Measurements from ENCODE around the gene PXMP2.

The PXMP2 gene

GRCh38 chr12:132724506-132725241 lies 37.3 kb downstream of the PXMP2 start:
- Histone ChIP-seq H3K27me3 (ENCODE audit: insufficient read depth, low read length) (no peaks in the 10 kb centered on the region), H3K4me3 (ENCODE audit: low read depth, low read length) (no peak overlapping the region), H3K36me3 (ENCODE audit: insufficient read depth, low read length) (peaks cover 60% of the 10 kb centered on the region)

GRCh38 chr12:132726386-132726785 lies 39.0 kb downstream of the PXMP2 start:
- Histone ChIP-seq H3K79me2 (ENCODE audit: control insufficient read depth, insufficient read depth, low read length, unreplicated experiment) (peaks cover 22% of the 10 kb centered on the region), H3K27me3 (ENCODE audit: insufficient read depth, low read length) (no peaks in the 10 kb centered on the region), H3K36me3 (ENCODE audit: insufficient read depth, low read length) (peaks cover 51% of the 10 kb centered on the region), H3K4me1 (ENCODE audit: control insufficient read depth, insufficient read depth, low read length, unreplicated experiment) (no peaks in the 10 kb centered on the region), H3K4me3 (ENCODE audit: low read depth, low read length) (no peak overlapping the region), H3K27ac (ENCODE audit: low read depth, low read length) (no peak overlapping the region), H2AFZ (ENCODE audit: low read length, unreplicated experiment) (no peak overlapping the region)

More at GRCh38 chr12:132724506-132725241, 37.3 kb downstream of the PXMP2 start:
- Histone ChIP-seq H3K79me2 (ENCODE audit: control insufficient read depth, insufficient read depth, low read length, unreplicated experiment) (peaks cover 18% of the 10 kb centered on the region), H3K4me1 (ENCODE audit: control insufficient read depth, insufficient read depth, low read length, unreplicated experiment) (no peaks in the 10 kb centered on the region), H3K27ac (ENCODE audit: low read depth, low read length) (no peak overlapping the region), H2AFZ (ENCODE audit: low read length, unreplicated experiment) (no peak overlapping the region)

- Histone ChIP-seq H3K79me2 (ENCODE audit: control insufficient read depth, insufficient read depth, low read length, unreplicated experiment) (peaks cover 22% of the 10 kb centered on the region), H3K27me3 (ENCODE audit: insufficient read depth, low read length) (no peaks in the 10 kb centered on the region), H3K4me3 (ENCODE audit: low read depth, low read length) (no peak overlapping the region), H3K27ac (ENCODE audit: low read depth, low read length) (no peak overlapping the region), H3K4me1 (ENCODE audit: control insufficient read depth, insufficient read depth, low read length, unreplicated experiment) (no peaks in the 10 kb centered on the region), H2AFZ (ENCODE audit: low read length, unreplicated experiment) (no peak overlapping the region), H3K36me3 (ENCODE audit: insufficient read depth, low read length) (peaks cover 51% of the 10 kb centered on the region)
Measured at GRCh38 chr12:132727091-132727794, 39.9 kb downstream of the PXMP2 start.

DNA sequence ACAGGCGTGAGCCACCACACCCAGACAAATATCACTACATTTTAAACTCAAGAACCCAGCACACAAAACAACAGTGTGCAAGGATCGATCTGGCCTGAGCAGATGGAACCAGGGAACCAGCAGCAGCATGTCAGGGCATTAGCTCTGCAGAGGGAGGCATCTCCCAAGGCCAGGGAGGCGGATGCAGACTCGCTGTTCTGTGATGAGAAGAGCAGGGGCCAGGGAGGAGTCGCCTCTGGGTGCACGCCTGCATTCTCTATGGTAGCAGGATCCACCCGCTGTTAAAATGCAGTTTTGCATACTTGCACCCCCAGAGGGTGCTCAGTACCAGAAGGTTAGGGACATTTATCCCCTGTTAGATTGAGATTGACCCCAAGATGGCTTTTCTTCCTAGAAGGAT lies 41.1 kb downstream of the PXMP2 start:
- Histone ChIP-seq H3K79me2 (ENCODE audit: control insufficient read depth, insufficient read depth, low read length, unreplicated experiment) (peaks cover 22% of the 10 kb centered on the region), H3K36me3 (ENCODE audit: insufficient read depth, low read length) (peaks cover 48% of the 10 kb centered on the region), H3K4me3 (ENCODE audit: low read depth, low read length) (no peak overlapping the region)

GRCh38 chr12:132729541-132730320 lies 42.3 kb downstream of the PXMP2 start:
- Histone ChIP-seq H3K27me3 (ENCODE audit: insufficient read depth, low read length) (no peaks in the 10 kb centered on the region), H2AFZ (ENCODE audit: low read length, unreplicated experiment) (no peak overlapping the region), H3K79me2 (ENCODE audit: control insufficient read depth, insufficient read depth, low read length, unreplicated experiment) (peaks cover 22% of the 10 kb centered on the region), H3K4me1 (ENCODE audit: control insufficient read depth, insufficient read depth, low read length, unreplicated experiment) (no peaks in the 10 kb centered on the region), H3K4me3 (ENCODE audit: low read depth, low read length) (no peak overlapping the region), H3K36me3 (ENCODE audit: insufficient read depth, low read length) (peaks cover 51% of the 10 kb centered on the region), H3K27ac (ENCODE audit: low read depth, low read length) (no peak overlapping the region)

More for the DNA sequence above, 41.1 kb downstream of the PXMP2 start:
- Histone ChIP-seq H3K4me1 (ENCODE audit: control insufficient read depth, insufficient read depth, low read length, unreplicated experiment) (no peaks in the 10 kb centered on the region), H2AFZ (ENCODE audit: low read length, unreplicated experiment) (no peak overlapping the region), H3K27ac (ENCODE audit: low read depth, low read length) (no peak overlapping the region), H3K27me3 (ENCODE audit: insufficient read depth, low read length) (no peaks in the 10 kb centered on the region)

DNA sequence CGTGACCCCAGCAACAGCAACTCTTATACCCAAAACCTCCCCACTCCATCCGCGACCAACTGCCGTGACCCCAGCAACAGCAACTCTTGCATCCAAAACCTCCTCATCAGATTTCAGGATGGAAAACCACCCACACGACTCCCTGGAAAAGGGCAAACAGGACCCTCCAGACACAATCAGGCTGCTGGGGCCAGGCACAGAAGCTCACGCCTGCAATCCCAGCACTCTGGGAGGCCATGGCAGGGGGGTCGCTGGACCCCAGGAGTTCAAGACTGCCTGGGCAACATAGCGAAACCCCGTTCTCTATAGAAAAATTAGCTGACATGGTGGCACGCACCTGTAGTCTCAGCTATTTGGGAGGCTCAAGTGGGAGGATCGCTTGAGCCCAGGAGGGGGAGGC lies 43.0 kb downstream of the PXMP2 start:
- Histone ChIP-seq H3K79me2 (ENCODE audit: control insufficient read depth, insufficient read depth, low read length, unreplicated experiment) (peaks cover 21% of the 10 kb centered on the region), H3K4me3 (ENCODE audit: low read depth, low read length) (no peak overlapping the region), H3K27ac (ENCODE audit: low read depth, low read length) (no peak overlapping the region), H3K36me3 (ENCODE audit: insufficient read depth, low read length) (peaks cover 51% of the 10 kb centered on the region), H3K27me3 (ENCODE audit: insufficient read depth, low read length) (no peaks in the 10 kb centered on the region), H2AFZ (ENCODE audit: low read length, unreplicated experiment) (no peak overlapping the region), H3K4me1 (ENCODE audit: control insufficient read depth, insufficient read depth, low read length, unreplicated experiment) (no peaks in the 10 kb centered on the region)

- no peak overlapping the region for H3K4me3 ChIP-seq (ENCODE audit: low read depth, low read length)
- H3K27me3 ChIP-seq (ENCODE audit: insufficient read depth, low read length): no peaks in the 10 kb centered on the region
- no peaks in the 10 kb centered on the region for H3K4me1 ChIP-seq (ENCODE audit: control insufficient read depth, insufficient read depth, low read length, unreplicated experiment)
- peaks cover 19% of the 10 kb centered on the region for H3K79me2 ChIP-seq (ENCODE audit: control insufficient read depth, insufficient read depth, low read length, unreplicated experiment)
- no peak overlapping the region for H3K27ac ChIP-seq (ENCODE audit: low read depth, low read length)
- no peak overlapping the region for H2AFZ ChIP-seq (ENCODE audit: low read length, unreplicated experiment)
- peaks cover 50% of the 10 kb centered on the region for H3K36me3 ChIP-seq (ENCODE audit: insufficient read depth, low read length)
Measured at GRCh38 chr12:132731574-132731973, 44.2 kb downstream of the PXMP2 start.

GRCh38 chr12:132734206-132734605 lies 46.8 kb downstream of the PXMP2 start:
- Histone ChIP-seq H3K27me3 (ENCODE audit: insufficient read depth, low read length) (no peaks in the 10 kb centered on the region), H3K36me3 (ENCODE audit: insufficient read depth, low read length) (peaks cover 47% of the 10 kb centered on the region), H3K4me1 (ENCODE audit: control insufficient read depth, insufficient read depth, low read length, unreplicated experiment) (no peaks in the 10 kb centered on the region), H3K79me2 (ENCODE audit: control insufficient read depth, insufficient read depth, low read length, unreplicated experiment) (peaks cover 11% of the 10 kb centered on the region), H3K4me3 (ENCODE audit: low read depth, low read length) (no peak overlapping the region), H2AFZ (ENCODE audit: low read length, unreplicated experiment) (no peak overlapping the region), H3K27ac (ENCODE audit: low read depth, low read length) (no peak overlapping the region)

DNA sequence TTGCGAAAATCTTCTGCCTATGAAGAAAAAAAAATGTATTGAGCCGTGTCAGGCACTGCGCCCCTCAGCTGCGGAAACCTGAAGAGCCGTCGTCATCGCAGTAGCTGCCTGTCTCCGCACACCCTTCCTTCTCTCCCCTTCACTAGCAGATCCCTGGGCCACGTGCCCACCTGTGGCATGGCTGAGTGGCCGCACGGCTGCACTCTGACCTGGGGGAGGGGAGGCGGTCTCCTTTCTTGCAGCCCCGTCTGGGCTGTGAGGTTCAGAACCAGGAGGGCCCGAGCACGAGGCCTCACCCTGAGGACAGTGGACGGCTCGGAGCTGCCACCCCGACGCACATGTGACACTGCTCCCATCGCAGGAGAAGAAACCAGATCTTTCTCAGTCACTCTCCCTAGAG lies 48.1 kb downstream of the PXMP2 start:
- Histone ChIP-seq H2AFZ (ENCODE audit: low read length, unreplicated experiment) (no peak overlapping the region), H3K27ac (ENCODE audit: low read depth, low read length) (no peak overlapping the region), H3K4me1 (ENCODE audit: control insufficient read depth, insufficient read depth, low read length, unreplicated experiment) (no peaks in the 10 kb centered on the region)

GRCh38 chr12:132736378-132736777 lies 49.0 kb downstream of the PXMP2 start:
- Histone ChIP-seq H3K36me3 (ENCODE audit: insufficient read depth, low read length) (peaks cover 61% of the 10 kb centered on the region), H3K4me3 (ENCODE audit: low read depth, low read length) (no peak overlapping the region), H3K4me1 (ENCODE audit: control insufficient read depth, insufficient read depth, low read length, unreplicated experiment) (no peaks in the 10 kb centered on the region), H2AFZ (ENCODE audit: low read length, unreplicated experiment) (no peak overlapping the region), H3K79me2 (ENCODE audit: control insufficient read depth, insufficient read depth, low read length, unreplicated experiment) (peaks cover 13% of the 10 kb centered on the region), H3K27me3 (ENCODE audit: insufficient read depth, low read length) (no peaks in the 10 kb centered on the region), H3K27ac (ENCODE audit: low read depth, low read length) (no peak overlapping the region)

More for the DNA sequence above, 48.1 kb downstream of the PXMP2 start:
- no peaks in the 10 kb centered on the region for H3K27me3 ChIP-seq (ENCODE audit: insufficient read depth, low read length)
- no peak overlapping the region for H3K4me3 ChIP-seq (ENCODE audit: low read depth, low read length)
- peaks cover 58% of the 10 kb centered on the region for H3K36me3 ChIP-seq (ENCODE audit: insufficient read depth, low read length)
- peaks cover 7% of the 10 kb centered on the region for H3K79me2 ChIP-seq (ENCODE audit: control insufficient read depth, insufficient read depth, low read length, unreplicated experiment)

Measured in ACC112 (cell line).